Astrocyte (in vitro differentiated cells and primary cell): ENCODE data around the gene HLA-DQA1. TPM values are rescaled to one million over a fixed set of nuclear protein-coding genes. Genes with fewer than 3 reads are reported as not detected.

Source experiments
- DNase-seq: peaks from one replicate; pipeline ENCODE4 v3.0.0-alpha.2; 2010; ENCODE audit warnings: low read depth
- FAIRE-seq: peaks from 2 replicates; lab custom pipeline; 2011; peaks lifted over from hg19 to GRCh38; lab: Jason Lieb, UNC
- H2AFZ ChIP-seq: 2 replicates; pipeline ENCODE4 v1.6.0; 2012; ENCODE audit warnings: low read depth, low read length, inconsistent platforms
- H3K27ac ChIP-seq: 2 replicates; pipeline ENCODE4 v1.5.1; 2011; ENCODE audit warnings: low read depth, low read length, inconsistent platforms
- H3K27me3 ChIP-seq: 2 replicates; pipeline ENCODE4 v1.6.0; 2011; ENCODE audit warnings: low read length, inconsistent platforms; ENCODE audit not compliant: insufficient read depth
- H3K36me3 ChIP-seq: 2 replicates; pipeline ENCODE4 v1.5.1; 2011; ENCODE audit warnings: low read length, inconsistent platforms; ENCODE audit not compliant: insufficient read depth
- H3K4me1 ChIP-seq: 2 replicates; pipeline ENCODE4 v1.5.1; 2011; ENCODE audit warnings: low read length, inconsistent platforms; ENCODE audit not compliant: insufficient read depth
- H3K4me2 ChIP-seq: 2 replicates; pipeline ENCODE4 v1.6.0; 2012; ENCODE audit warnings: low read length, inconsistent platforms
- H3K4me3 ChIP-seq: 2 replicates; pipeline ENCODE4 v1.5.1; 2011; ENCODE audit warnings: low read depth, mild to moderate bottlenecking, low read length, inconsistent platforms; ENCODE audit not compliant: insufficient read depth
- H3K79me2 ChIP-seq: 2 replicates; pipeline ENCODE4 v1.6.0; 2012; ENCODE audit warnings: mild to moderate bottlenecking, low read length, inconsistent platforms; ENCODE audit not compliant: insufficient read depth
- H3K9ac ChIP-seq: 2 replicates; pipeline ENCODE4 v1.6.0; 2012; ENCODE audit warnings: mild to moderate bottlenecking, low read length, inconsistent platforms
- H3K9me3 ChIP-seq: 2 replicates; pipeline ENCODE4 v1.5.1; 2012; ENCODE audit warnings: low read depth, mild to moderate bottlenecking, low read length, inconsistent platforms; ENCODE audit not compliant: insufficient read depth
- H4K20me1 ChIP-seq: 2 replicates; pipeline ENCODE4 v1.6.0; 2012; ENCODE audit warnings: low read length, inconsistent platforms; ENCODE audit not compliant: insufficient read depth
- H3K27ac Mint-ChIP-seq: one replicate; pipeline ENCODE4 v1.8.0; 2021; ENCODE audit warnings: mild to moderate bottlenecking, mixed read lengths; ENCODE audit not compliant: unreplicated experiment
- H3K27me3 Mint-ChIP-seq: one replicate; pipeline ENCODE4 v1.8.0; 2021; ENCODE audit warnings: low read depth, mixed read lengths; ENCODE audit not compliant: unreplicated experiment
- H3K36me3 Mint-ChIP-seq: one replicate; pipeline ENCODE4 v1.8.0; 2021; ENCODE audit warnings: low read depth, mixed read lengths; ENCODE audit not compliant: unreplicated experiment
- H3K4me1 Mint-ChIP-seq: one replicate; pipeline ENCODE4 v1.8.0; 2021; ENCODE audit warnings: low read depth, mixed read lengths; ENCODE audit not compliant: unreplicated experiment
- H3K4me3 Mint-ChIP-seq: one replicate; pipeline ENCODE4 v1.8.0; 2021; ENCODE audit warnings: mild to moderate bottlenecking, moderate library complexity, mixed read lengths; ENCODE audit not compliant: unreplicated experiment
- H3K9me3 Mint-ChIP-seq: one replicate; pipeline ENCODE4 v1.8.0; 2021; ENCODE audit warnings: mild to moderate bottlenecking, mixed read lengths; ENCODE audit not compliant: unreplicated experiment
- CTCF ChIP-seq: IDR thresholded peaks from 2 replicates; pipeline ENCODE4 v1.5.1; 2011; ENCODE audit warnings: low read depth, mild to moderate bottlenecking, inconsistent platforms, low read length, moderate library complexity; ENCODE audit not compliant: insufficient read depth
- EZH2 ChIP-seq: IDR thresholded peaks from 2 replicates; pipeline ENCODE4 v1.6.1; 2012; ENCODE audit warnings: mild to moderate bottlenecking, low read length, inconsistent platforms; ENCODE audit not compliant: insufficient read depth
- total RNA-seq: library from RNA; stranded (reverse); gene quantifications from 2 replicates; pipeline ENCODE4 v1.2.1, GENCODE V29; 2021

Gene HLA-DQA1
- total RNA-seq, 1 donor from 2014 or later: not detected

GRCh38 chr6:32635526-32636123 is 1.6 kb upstream of the HLA-DQA1 start:
- H3K9ac ChIP-seq: no peak overlapping the region
- peak overlapping the region; percentile 41 for H3K4me3 Mint-ChIP-seq
- FAIRE-seq: no peak
- H3K4me1 ChIP-seq: no peaks in the 10 kb centered on the region
- H3K4me2 ChIP-seq: no peak overlapping the region
- no peak overlapping the region for H3K4me3 ChIP-seq
- H4K20me1 ChIP-seq: no peaks in the 10 kb centered on the region
- no peaks in the 10 kb centered on the region for H3K36me3 Mint-ChIP-seq
- no peak overlapping the region for H2AFZ ChIP-seq
- peaks cover 9% of the 10 kb centered on the region for H3K27me3 Mint-ChIP-seq
- no peaks in the 10 kb centered on the region for H3K36me3 ChIP-seq
- H3K27ac ChIP-seq: no peak overlapping the region
- no peaks in the 10 kb centered on the region for H3K79me2 ChIP-seq
- peak overlapping the region; percentile 79 for H3K27ac Mint-ChIP-seq
- no peaks in the 10 kb centered on the region for H3K27me3 ChIP-seq
- H3K9me3 ChIP-seq: no peaks in the 10 kb centered on the region
- H3K9me3 Mint-ChIP-seq: peaks cover 2% of the 10 kb centered on the region
- DNase-seq: no peak
- no peak for TF ChIP-seq EZH2
- no peak for TF ChIP-seq CTCF
- peaks cover 14% of the 10 kb centered on the region for H3K4me1 Mint-ChIP-seq

GRCh38 chr6:32637883-32638282 is 677 bp downstream of the HLA-DQA1 start:
- H4K20me1 ChIP-seq: no peaks in the 10 kb centered on the region
- no peaks in the 10 kb centered on the region for H3K36me3 ChIP-seq
- TF ChIP-seq EZH2: no peak
- no peaks in the 10 kb centered on the region for H3K79me2 ChIP-seq
- Mint-ChIP-seq H3K27me3 (peaks cover 11% of the 10 kb centered on the region), H3K4me3 (no peak overlapping the region), H3K36me3 (no peaks in the 10 kb centered on the region), H3K27ac (peak overlapping the region; percentile 6), H3K4me1 (peaks cover 14% of the 10 kb centered on the region), H3K9me3 (peaks cover 2% of the 10 kb centered on the region)
- H3K27ac ChIP-seq: no peak overlapping the region
- H3K9me3 ChIP-seq: no peaks in the 10 kb centered on the region
- FAIRE-seq (no peak), DNase-seq (no peak)
- no peak overlapping the region for H3K4me3 ChIP-seq
- no peaks in the 10 kb centered on the region for H3K4me1 ChIP-seq
- H3K27me3 ChIP-seq: no peaks in the 10 kb centered on the region
- H2AFZ ChIP-seq: no peak overlapping the region
- H3K9ac ChIP-seq: no peak overlapping the region
- H3K4me2 ChIP-seq: no peak overlapping the region

- TF ChIP-seq CTCF (no peak), EZH2 (no peak)
- no peaks in the 10 kb centered on the region for H3K9me3 ChIP-seq
- no peaks in the 10 kb centered on the region for H3K79me2 ChIP-seq
- DNase-seq: no peak
- H3K4me3 ChIP-seq: no peak overlapping the region
- H3K9ac ChIP-seq: no peak overlapping the region
- H3K27ac ChIP-seq: no peak overlapping the region
- H3K27me3 Mint-ChIP-seq: peaks cover 15% of the 10 kb centered on the region
- no peak overlapping the region for H3K27ac Mint-ChIP-seq
- H4K20me1 ChIP-seq: no peaks in the 10 kb centered on the region
- H3K36me3 Mint-ChIP-seq: no peaks in the 10 kb centered on the region
- no peak overlapping the region for H3K4me3 Mint-ChIP-seq
- H3K4me2 ChIP-seq: no peak overlapping the region
- H3K4me1 Mint-ChIP-seq: peaks cover 14% of the 10 kb centered on the region
- H3K36me3 ChIP-seq: no peaks in the 10 kb centered on the region
- H2AFZ ChIP-seq: no peak overlapping the region
- no peak for FAIRE-seq
- no peaks in the 10 kb centered on the region for H3K4me1 ChIP-seq
- H3K27me3 ChIP-seq: no peaks in the 10 kb centered on the region
- peaks cover 2% of the 10 kb centered on the region for H3K9me3 Mint-ChIP-seq
Measured at GRCh38 chr6:32638532-32639219, 1.5 kb downstream of the HLA-DQA1 start.
